Measurements from ENCODE around the gene NPAS3. TPM values are rescaled to one million over a fixed set of nuclear protein-coding genes. Genes with fewer than 3 reads are reported as not detected.

The NPAS3 gene
- total RNA-seq, 1 experiment from 2014 or later, result not detected

DNA sequence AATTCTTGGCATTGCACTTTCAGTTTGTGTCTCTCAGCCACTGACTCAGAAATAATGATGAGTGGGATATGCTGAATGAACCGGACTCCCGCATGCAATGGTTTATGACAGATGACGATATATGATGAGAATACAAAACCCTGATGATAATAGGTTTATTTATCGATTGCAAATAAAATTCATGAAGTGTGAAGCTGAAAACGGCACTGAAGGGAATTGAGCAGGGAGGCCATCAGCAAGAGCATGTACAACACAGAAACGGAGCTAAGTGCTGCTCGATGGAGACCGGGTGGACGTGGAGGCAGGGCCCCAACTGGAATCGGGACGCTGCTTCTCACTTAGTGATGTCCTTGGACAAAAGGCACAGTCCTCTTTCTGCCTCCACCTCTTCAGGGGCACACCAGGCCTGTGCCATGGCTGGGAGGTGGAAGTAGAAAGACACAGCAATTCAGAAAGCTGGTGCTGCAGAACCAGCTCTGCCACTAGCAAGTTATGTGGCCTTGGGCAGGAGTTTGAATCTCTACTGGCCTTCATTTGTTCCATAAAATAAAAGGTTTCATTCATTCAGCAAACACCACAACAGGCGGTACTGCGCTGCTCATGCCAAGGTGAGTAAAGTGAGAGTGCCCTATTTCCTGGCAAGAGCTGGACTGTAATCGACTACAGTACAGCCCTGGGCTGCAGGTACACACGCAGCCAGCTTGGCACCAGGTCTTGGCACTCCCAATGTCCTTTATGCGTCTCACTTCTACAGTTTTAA lies 895.2 kb downstream of the NPAS3 start:
- no peak overlapping the region for H3K9ac ChIP-seq (ENCODE audit: low read length)
- ChIA-PET POLR2A (no interaction called here), RAD21 (ENCODE audit: low non-redundant PET in 1 of 2, low total read pairs in 2 of 2, uncharacterized antibody in 2 of 2, unreplicated experiment in 2 of 2) (no interaction called here), CTCF (interaction anchor here (1.1 to 1.4 kb wide), 3 partner anchors 14 to 265 kb away, joined by 3 to 4 read pairs (median 3); no protein-coding TSS in a partner anchor)
- no peaks in the 10 kb centered on the region for H3K9me2 ChIP-seq (ENCODE audit: insufficient read depth)
- no peaks in the 10 kb centered on the region for H3K4me1 ChIP-seq (ENCODE audit: control insufficient read depth in 1 of 2, insufficient read depth in 2 of 2, low read length in 2 of 2)
- no TSS peak for BruUV-seq (replicated peaks)
- no peak overlapping the region for H3K4me3 ChIP-seq (replicated peaks in 1 of 2; ENCODE audit: low read depth in 1 of 2, low read length in 2 of 2)
- H2AFZ ChIP-seq (ENCODE audit: low read depth, low read length, poor library complexity, severe bottlenecking), result no peak overlapping the region
- H3K36me3 ChIP-seq (ENCODE audit: control insufficient read depth in 1 of 2, insufficient read depth in 2 of 2, low read length in 2 of 2), result no peaks in the 10 kb centered on the region
- no peak overlapping the region for H3K27ac ChIP-seq (ENCODE audit: low read depth, low read length)
- H3K27me3 ChIP-seq (ENCODE audit: insufficient read depth, low read length), result no peaks in the 10 kb centered on the region
- no peaks in the 10 kb centered on the region for H3K79me2 ChIP-seq (ENCODE audit: insufficient read depth, low read length)
- no peak overlapping the region for H3K4me2 ChIP-seq (ENCODE audit: low read length)
- DNase-seq (ENCODE audit: low read depth, low spot score) (no peak), ATAC-seq (no peak)
- H3K9me3 ChIP-seq (ENCODE audit: control insufficient read depth in 1 of 2, insufficient read depth in 1 of 2, low read depth in 1 of 2, low read length in 2 of 2), result no peaks in the 10 kb centered on the region
- TF ChIP-seq EGR1 (IDR thresholded peaks at IDR 0.05; ENCODE audit: low read depth) (no peak), FOSL1 (IDR thresholded peaks at IDR 0.05; ENCODE audit: low read depth) (no peak), SIN3A (IDR thresholded peaks at IDR 0.05; ENCODE audit: low read depth) (no peak), SP1 (IDR thresholded peaks at IDR 0.05; ENCODE audit: low read depth) (no peak), ZNF274 (IDR thresholded peaks at IDR 0.05; ENCODE audit: low read depth, low read length) (no peak), RAD21 (IDR thresholded peaks at IDR 0.05; ENCODE audit: low read depth) (no peak), YY1 (IDR thresholded peaks at IDR 0.05; ENCODE audit: extremely low read depth, insufficient replicate concordance, low read depth, low read length) (no peak), JUND (IDR thresholded peaks at IDR 0.05) (no peak), EZH2phosphoT487 (IDR thresholded peaks at IDR 0.05; ENCODE audit: borderline replicate concordance) (no peak), EZH2 (IDR thresholded peaks at IDR 0.05) (no peak), SRF (IDR thresholded peaks at IDR 0.05; ENCODE audit: low read depth) (no peak), CBX3 (IDR thresholded peaks at IDR 0.05; ENCODE audit: low read depth) (no peak), ELF1 (IDR thresholded peaks at IDR 0.05; ENCODE audit: borderline replicate concordance, low read depth) (no peak), TCF7L2 (IDR thresholded peaks at IDR 0.05; ENCODE audit: borderline replicate concordance, extremely low read depth, insufficient read depth, insufficient read length) (no peak)
- TF ChIP-seq, protein P1, sequence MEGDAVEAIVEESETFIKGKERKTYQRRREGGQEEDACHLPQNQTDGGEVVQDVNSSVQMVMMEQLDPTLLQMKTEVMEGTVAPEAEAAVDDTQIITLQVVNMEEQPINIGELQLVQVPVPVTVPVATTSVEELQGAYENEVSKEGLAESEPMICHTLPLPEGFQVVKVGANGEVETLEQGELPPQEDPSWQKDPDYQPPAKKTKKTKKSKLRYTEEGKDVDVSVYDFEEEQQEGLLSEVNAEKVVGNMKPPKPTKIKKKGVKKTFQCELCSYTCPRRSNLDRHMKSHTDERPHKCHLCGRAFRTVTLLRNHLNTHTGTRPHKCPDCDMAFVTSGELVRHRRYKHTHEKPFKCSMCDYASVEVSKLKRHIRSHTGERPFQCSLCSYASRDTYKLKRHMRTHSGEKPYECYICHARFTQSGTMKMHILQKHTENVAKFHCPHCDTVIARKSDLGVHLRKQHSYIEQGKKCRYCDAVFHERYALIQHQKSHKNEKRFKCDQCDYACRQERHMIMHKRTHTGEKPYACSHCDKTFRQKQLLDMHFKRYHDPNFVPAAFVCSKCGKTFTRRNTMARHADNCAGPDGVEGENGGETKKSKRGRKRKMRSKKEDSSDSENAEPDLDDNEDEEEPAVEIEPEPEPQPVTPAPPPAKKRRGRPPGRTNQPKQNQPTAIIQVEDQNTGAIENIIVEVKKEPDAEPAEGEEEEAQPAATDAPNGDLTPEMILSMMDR (IDR thresholded peaks at IDR 0.05 in 2 of 3, conservative IDR thresholded peaks at IDR 0.05 in 1 of 3; ENCODE audit: borderline replicate concordance in 1 of 3, insufficient read depth in 1 of 3, low read depth in 2 of 3, low read length in 2 of 3), result no peak
- TF ChIP-seq, protein P2, sequence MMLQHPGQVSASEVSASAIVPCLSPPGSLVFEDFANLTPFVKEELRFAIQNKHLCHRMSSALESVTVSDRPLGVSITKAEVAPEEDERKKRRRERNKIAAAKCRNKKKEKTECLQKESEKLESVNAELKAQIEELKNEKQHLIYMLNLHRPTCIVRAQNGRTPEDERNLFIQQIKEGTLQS (IDR thresholded peaks at IDR 0.05), result no peak
- TF ChIP-seq, protein P3, sequence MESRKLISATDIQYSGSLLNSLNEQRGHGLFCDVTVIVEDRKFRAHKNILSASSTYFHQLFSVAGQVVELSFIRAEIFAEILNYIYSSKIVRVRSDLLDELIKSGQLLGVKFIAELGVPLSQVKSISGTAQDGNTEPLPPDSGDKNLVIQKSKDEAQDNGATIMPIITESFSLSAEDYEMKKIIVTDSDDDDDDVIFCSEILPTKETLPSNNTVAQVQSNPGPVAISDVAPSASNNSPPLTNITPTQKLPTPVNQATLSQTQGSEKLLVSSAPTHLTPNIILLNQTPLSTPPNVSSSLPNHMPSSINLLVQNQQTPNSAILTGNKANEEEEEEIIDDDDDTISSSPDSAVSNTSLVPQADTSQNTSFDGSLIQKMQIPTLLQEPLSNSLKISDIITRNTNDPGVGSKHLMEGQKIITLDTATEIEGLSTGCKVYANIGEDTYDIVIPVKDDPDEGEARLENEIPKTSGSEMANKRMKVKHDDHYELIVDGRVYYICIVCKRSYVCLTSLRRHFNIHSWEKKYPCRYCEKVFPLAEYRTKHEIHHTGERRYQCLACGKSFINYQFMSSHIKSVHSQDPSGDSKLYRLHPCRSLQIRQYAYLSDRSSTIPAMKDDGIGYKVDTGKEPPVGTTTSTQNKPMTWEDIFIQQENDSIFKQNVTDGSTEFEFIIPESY (IDR thresholded peaks at IDR 0.05; ENCODE audit: extremely low read depth, insufficient replicate concordance, low read length), result no peak
- TF ChIP-seq, protein P4, sequence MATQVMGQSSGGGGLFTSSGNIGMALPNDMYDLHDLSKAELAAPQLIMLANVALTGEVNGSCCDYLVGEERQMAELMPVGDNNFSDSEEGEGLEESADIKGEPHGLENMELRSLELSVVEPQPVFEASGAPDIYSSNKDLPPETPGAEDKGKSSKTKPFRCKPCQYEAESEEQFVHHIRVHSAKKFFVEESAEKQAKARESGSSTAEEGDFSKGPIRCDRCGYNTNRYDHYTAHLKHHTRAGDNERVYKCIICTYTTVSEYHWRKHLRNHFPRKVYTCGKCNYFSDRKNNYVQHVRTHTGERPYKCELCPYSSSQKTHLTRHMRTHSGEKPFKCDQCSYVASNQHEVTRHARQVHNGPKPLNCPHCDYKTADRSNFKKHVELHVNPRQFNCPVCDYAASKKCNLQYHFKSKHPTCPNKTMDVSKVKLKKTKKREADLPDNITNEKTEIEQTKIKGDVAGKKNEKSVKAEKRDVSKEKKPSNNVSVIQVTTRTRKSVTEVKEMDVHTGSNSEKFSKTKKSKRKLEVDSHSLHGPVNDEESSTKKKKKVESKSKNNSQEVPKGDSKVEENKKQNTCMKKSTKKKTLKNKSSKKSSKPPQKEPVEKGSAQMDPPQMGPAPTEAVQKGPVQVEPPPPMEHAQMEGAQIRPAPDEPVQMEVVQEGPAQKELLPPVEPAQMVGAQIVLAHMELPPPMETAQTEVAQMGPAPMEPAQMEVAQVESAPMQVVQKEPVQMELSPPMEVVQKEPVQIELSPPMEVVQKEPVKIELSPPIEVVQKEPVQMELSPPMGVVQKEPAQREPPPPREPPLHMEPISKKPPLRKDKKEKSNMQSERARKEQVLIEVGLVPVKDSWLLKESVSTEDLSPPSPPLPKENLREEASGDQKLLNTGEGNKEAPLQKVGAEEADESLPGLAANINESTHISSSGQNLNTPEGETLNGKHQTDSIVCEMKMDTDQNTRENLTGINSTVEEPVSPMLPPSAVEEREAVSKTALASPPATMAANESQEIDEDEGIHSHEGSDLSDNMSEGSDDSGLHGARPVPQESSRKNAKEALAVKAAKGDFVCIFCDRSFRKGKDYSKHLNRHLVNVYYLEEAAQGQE (IDR thresholded peaks at IDR 0.05; ENCODE audit: low read depth), result no peak
- H4K20me1 ChIP-seq (ENCODE audit: insufficient read depth), result no peaks in the 10 kb centered on the region
- intact Hi-C loops (cut with micrococcal nuclease), result no loop called here
